Neuronal stem cell (in vitro differentiated cells): ENCODE results near the gene LRMDA.

Experiments used
- DNase-seq: peaks from one replicate; pipeline ENCODE4 v3.0.0-alpha.2; 2013; ENCODE audit warnings: low spot score
- H2AFZ ChIP-seq: one replicate; pipeline ENCODE4 v1.6.1; 2013; ENCODE audit warnings: mild to moderate bottlenecking, low read length, inconsistent platforms
- H2AK5ac ChIP-seq: 2 replicates; pipeline ENCODE4 v1.6.1; 2013; ENCODE audit warnings: low read depth, mild to moderate bottlenecking, inconsistent platforms, low read length, moderate library complexity, mixed read lengths
- H2BK120ac ChIP-seq: 2 replicates; pipeline ENCODE4 v1.6.1; 2013; ENCODE audit warnings: low read depth, mild to moderate bottlenecking, inconsistent platforms, low read length, moderate library complexity, mixed read lengths
- H2BK12ac ChIP-seq: one replicate; pipeline ENCODE4 v1.6.1; 2013; ENCODE audit warnings: low read length, inconsistent platforms
- H2BK15ac ChIP-seq: 2 replicates; pipeline ENCODE4 v1.6.1; 2013; ENCODE audit warnings: mild to moderate bottlenecking, low read length, inconsistent platforms, mixed read lengths
- H2BK5ac ChIP-seq: one replicate; pipeline ENCODE4 v1.6.1; 2013; ENCODE audit warnings: inconsistent platforms, mild to moderate bottlenecking, low read length, moderate library complexity
- H3K14ac ChIP-seq: one replicate; pipeline ENCODE4 v1.6.1; 2013; ENCODE audit warnings: low read length, inconsistent platforms
- H3K18ac ChIP-seq: 2 replicates; pipeline ENCODE4 v1.6.1; 2013; ENCODE audit warnings: low read length, inconsistent platforms
- H3K23ac ChIP-seq: 2 replicates; pipeline ENCODE4 v1.6.1; 2013; ENCODE audit warnings: low read depth, mild to moderate bottlenecking, mixed read lengths, low read length, inconsistent platforms; ENCODE audit not compliant: poor library complexity
- H3K27ac ChIP-seq: replicated peaks from 3 replicates; pipeline ENCODE4 v1.5.1; 2013; ENCODE audit warnings: low read length, inconsistent platforms
- H3K27me3 ChIP-seq, 3 experiments: 2 replicates each; pipeline ENCODE4 v1.6.1; 2013; ENCODE audit warnings: low read length in 3 of 3, mild to moderate bottlenecking in 2 of 3, inconsistent platforms in 1 of 3, low read depth in 1 of 3, mixed read lengths in 1 of 3, moderate library complexity in 1 of 3; ENCODE audit not compliant: control insufficient read depth in 3 of 3, insufficient read depth in 3 of 3
- H3K36me3 ChIP-seq, 2 donors: replicated peaks in 1 of 2; 2 replicates each; pipeline ENCODE4 v1.6.1; 2013; ENCODE audit warnings: low read length in 2 of 2; ENCODE audit not compliant: control insufficient read depth in 2 of 2, insufficient read depth in 2 of 2
- H3K4ac ChIP-seq: 2 replicates; pipeline ENCODE4 v1.6.1; 2013; ENCODE audit warnings: inconsistent platforms, mild to moderate bottlenecking, low read length, moderate library complexity
- H3K4me1 ChIP-seq, 2 donors: 1 replicate in 1 of 2; 2 replicates in 1 of 2; pipeline ENCODE4 v1.6.1; 2013; ENCODE audit warnings: low read length in 2 of 2, low read depth in 1 of 2; ENCODE audit not compliant: control insufficient read depth in 2 of 2, insufficient read depth in 1 of 2
- H3K4me2 ChIP-seq: one replicate; pipeline ENCODE4 v1.6.1; 2013; ENCODE audit warnings: mild to moderate bottlenecking, low read length, inconsistent platforms; ENCODE audit not compliant: insufficient read depth, poor library complexity, severe bottlenecking
- H3K4me3 ChIP-seq, 2 donors: 2 replicates each; pipeline ENCODE4 v1.5.1; 2013; ENCODE audit warnings: low read length in 2 of 2, mild to moderate bottlenecking in 2 of 2, inconsistent platforms in 1 of 2, moderate library complexity in 1 of 2
- H3K79me1 ChIP-seq: one replicate; pipeline ENCODE4 v1.6.1; 2013; ENCODE audit warnings: low read depth, mild to moderate bottlenecking, inconsistent platforms, low read length, moderate library complexity
- H3K9ac ChIP-seq: one replicate; pipeline ENCODE4 v1.6.1; 2013; ENCODE audit warnings: mild to moderate bottlenecking, low read depth, low read length, inconsistent platforms; ENCODE audit not compliant: poor library complexity
- H3K9me3 ChIP-seq, 2 donors: replicated peaks in 1 of 2; 2 replicates each; pipeline versions ENCODE3 to v1.6.1; 2013; ENCODE audit warnings: low read length in 2 of 2, mild to moderate bottlenecking in 2 of 2, inconsistent platforms in 1 of 2, low read depth in 1 of 2, mixed read lengths in 1 of 2, moderate library complexity in 1 of 2; ENCODE audit not compliant: control insufficient read depth in 2 of 2, insufficient read depth in 1 of 2
- H4K8ac ChIP-seq: one replicate; pipeline ENCODE4 v1.6.1; 2013; ENCODE audit warnings: low read depth, mild to moderate bottlenecking, inconsistent platforms, low read length, moderate library complexity
- H4K91ac ChIP-seq: one replicate; pipeline ENCODE4 v1.6.1; 2013; ENCODE audit warnings: low read length, low read depth, mild to moderate bottlenecking, inconsistent platforms; ENCODE audit not compliant: poor library complexity
- WGBS, 2 donors: extraction: QIAGEN DNeasy Blood & Tissue Kit; methylation state at CpG; one replicate each; pipeline ENCODE4 v1.1.7; 2013; ENCODE audit warnings: missing lambda C conversion rate in 2 of 2, mixed read lengths in 1 of 2; ENCODE audit not compliant: insufficient read length in 2 of 2, insufficient replicate concordance in 1 of 2; ENCODE audit errors: extremely low coverage in 2 of 2; 5-methylcytosine and 5-hydroxymethylcytosine counted together

Gene LRMDA

GRCh38 chr10:75817198-75817597, 385.8 kb downstream of the LRMDA start:
- Histone ChIP-seq H2AK5ac (no peak overlapping the region), H3K4me2 (no peak overlapping the region), H4K8ac (no peak overlapping the region), H3K4me1 (no peaks in the 10 kb centered on the region), H3K27ac (no peak overlapping the region), H3K4ac (no peak overlapping the region), H3K9ac (no peak overlapping the region), H2BK5ac (no peak overlapping the region), H2BK15ac (no peak overlapping the region), H3K14ac (no peak overlapping the region), H2BK120ac (no peak overlapping the region), H3K4me3 (no peak overlapping the region), H3K23ac (no peak overlapping the region), H3K27me3 (no peaks in the 10 kb centered on the region), H2BK12ac (no peak overlapping the region), H3K9me3 (no peaks in the 10 kb centered on the region), H3K79me1 (no peaks in the 10 kb centered on the region), H3K36me3 (no peaks in the 10 kb centered on the region), H3K18ac (no peak overlapping the region), H2AFZ (no peak overlapping the region), H4K91ac (no peak overlapping the region)
- DNase-seq, result no peak
- no CpG with 5 or more reads among the region's 2 CpGs for WGBS, 2 donors

GRCh38 chr10:75818552-75818951, 387.1 kb downstream of the LRMDA start:
- no peak overlapping the region for H2AK5ac ChIP-seq
- H3K9me3 ChIP-seq, result no peaks in the 10 kb centered on the region
- no peaks in the 10 kb centered on the region for H3K79me1 ChIP-seq
- no peak for DNase-seq
- H2BK120ac ChIP-seq, result no peak overlapping the region
- no peak overlapping the region for H2BK15ac ChIP-seq
- H2BK12ac ChIP-seq, result no peak overlapping the region
- H3K36me3 ChIP-seq, result no peaks in the 10 kb centered on the region
- no peak overlapping the region for H3K14ac ChIP-seq
- H3K18ac ChIP-seq, result no peak overlapping the region
- no peak overlapping the region for H3K23ac ChIP-seq
- no peak overlapping the region for H3K4ac ChIP-seq
- no peak overlapping the region for H3K9ac ChIP-seq
- H3K27me3 ChIP-seq, result no peaks in the 10 kb centered on the region
- no peak overlapping the region for H2BK5ac ChIP-seq
- no peak overlapping the region for H2AFZ ChIP-seq
- H3K4me2 ChIP-seq, result no peak overlapping the region
- H3K27ac ChIP-seq, result no peak overlapping the region
- WGBS, 2 donors, result no CpG with 5 or more reads among the region's 4 CpGs
- H4K91ac ChIP-seq, result no peak overlapping the region
- no peak overlapping the region for H4K8ac ChIP-seq
- no peaks in the 10 kb centered on the region for H3K4me1 ChIP-seq
- no peak overlapping the region for H3K4me3 ChIP-seq

- no peaks in the 10 kb centered on the region for H3K79me1 ChIP-seq
- H3K4me1 ChIP-seq, result no peaks in the 10 kb centered on the region
- no peak overlapping the region for H3K4me2 ChIP-seq
- no peak overlapping the region for H3K18ac ChIP-seq
- no peaks in the 10 kb centered on the region for H3K36me3 ChIP-seq
- no peak overlapping the region for H3K27ac ChIP-seq
- no CpG with 5 or more reads among the region's 5 CpGs for WGBS, 2 donors
- H2BK5ac ChIP-seq, result no peak overlapping the region
- H2AFZ ChIP-seq, result no peak overlapping the region
- H4K91ac ChIP-seq, result no peak overlapping the region
- H2BK12ac ChIP-seq, result no peak overlapping the region
- no peak overlapping the region for H3K23ac ChIP-seq
- H3K4ac ChIP-seq, result no peak overlapping the region
- H3K14ac ChIP-seq, result no peak overlapping the region
- no peak overlapping the region for H3K9ac ChIP-seq
- no peak overlapping the region for H3K4me3 ChIP-seq
- no peak overlapping the region for H2BK15ac ChIP-seq
- no peak overlapping the region for H2BK120ac ChIP-seq
- no peak overlapping the region for H2AK5ac ChIP-seq
- H3K9me3 ChIP-seq, result no peaks in the 10 kb centered on the region
- no peak for DNase-seq
- H4K8ac ChIP-seq, result no peak overlapping the region
- H3K27me3 ChIP-seq, result peaks cover 0 to 3% (median 0%) of the 10 kb centered on the region in 3 experiments
Measured at GRCh38 chr10:75825235-75825634, 393.8 kb downstream of the LRMDA start.

GRCh38 chr10:75825661-75826060, 394.2 kb downstream of the LRMDA start:
- H3K4me1 ChIP-seq, result no peaks in the 10 kb centered on the region
- H4K8ac ChIP-seq, result no peak overlapping the region
- no peak overlapping the region for H3K14ac ChIP-seq
- no peaks in the 10 kb centered on the region for H3K36me3 ChIP-seq
- peaks cover 0 to 3% (median 0%) of the 10 kb centered on the region in 3 experiments for H3K27me3 ChIP-seq
- no peak for DNase-seq
- H2BK15ac ChIP-seq, result no peak overlapping the region
- no peak overlapping the region for H3K4me2 ChIP-seq
- H2BK120ac ChIP-seq, result no peak overlapping the region
- no peaks in the 10 kb centered on the region for H3K9me3 ChIP-seq
- H2AFZ ChIP-seq, result no peak overlapping the region
- no peak overlapping the region for H3K27ac ChIP-seq
- H3K18ac ChIP-seq, result no peak overlapping the region
- H3K79me1 ChIP-seq, result no peaks in the 10 kb centered on the region
- no peak overlapping the region for H2AK5ac ChIP-seq
- H3K4me3 ChIP-seq, result no peak overlapping the region
- H3K9ac ChIP-seq, result no peak overlapping the region
- no peak overlapping the region for H3K23ac ChIP-seq
- H2BK5ac ChIP-seq, result no peak overlapping the region
- H4K91ac ChIP-seq, result no peak overlapping the region
- H2BK12ac ChIP-seq, result no peak overlapping the region
- no peak overlapping the region for H3K4ac ChIP-seq
- WGBS, 2 donors, result no CpG with 5 or more reads among the region's 5 CpGs
